ENCODE measurements around the gene MARVELD1.
"Not testable (repeated sequence)": the region's sequence is repeated elsewhere in the genome, so short reads cannot be mapped to it uniquely, and the experiment has no call there.

Gene MARVELD1

DNA sequence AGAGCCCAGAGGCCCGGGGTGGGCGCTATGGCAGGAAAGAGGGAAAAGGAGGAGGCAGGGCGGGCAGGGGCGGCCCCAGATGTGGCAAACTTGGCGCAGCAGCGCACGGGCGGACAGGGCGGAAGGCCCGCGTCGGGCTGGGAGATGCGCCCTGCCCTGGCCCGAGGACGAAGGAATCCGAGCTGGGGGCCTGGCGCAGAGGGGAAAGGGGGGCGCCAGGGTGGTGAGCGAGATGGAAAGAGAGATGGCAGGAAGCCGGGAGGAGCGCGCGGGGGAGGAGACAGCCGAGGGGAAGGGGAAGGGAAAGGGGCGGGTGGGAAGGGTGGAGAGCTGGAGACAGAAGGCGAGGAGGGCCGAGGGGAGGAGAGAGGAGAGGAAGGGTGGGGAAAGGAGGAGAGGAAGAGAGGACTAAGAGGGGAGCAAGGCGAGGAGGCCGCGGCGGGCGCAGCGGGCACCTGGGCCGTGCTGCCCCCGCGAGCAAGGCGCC lies at the start of gene MARVELD1:
Gene MARVELD1 (plus strand): TSS at position 392 of the 487 bp plus-strand sequence. CDS start 147 bp downstream, outside the sequence.
- DNase-seq (ENCODE audit: low read depth) = no peak

GRCh38 chr10:97664282-97664850 lies 49.2 kb upstream of the MARVELD1 start:
- DNase-seq (ENCODE audit: low read depth) = no peak

GRCh38 chr10:97666992-97667391 lies 46.5 kb upstream of the MARVELD1 start:
- DNase-seq (ENCODE audit: low read depth) = no peak

DNA sequence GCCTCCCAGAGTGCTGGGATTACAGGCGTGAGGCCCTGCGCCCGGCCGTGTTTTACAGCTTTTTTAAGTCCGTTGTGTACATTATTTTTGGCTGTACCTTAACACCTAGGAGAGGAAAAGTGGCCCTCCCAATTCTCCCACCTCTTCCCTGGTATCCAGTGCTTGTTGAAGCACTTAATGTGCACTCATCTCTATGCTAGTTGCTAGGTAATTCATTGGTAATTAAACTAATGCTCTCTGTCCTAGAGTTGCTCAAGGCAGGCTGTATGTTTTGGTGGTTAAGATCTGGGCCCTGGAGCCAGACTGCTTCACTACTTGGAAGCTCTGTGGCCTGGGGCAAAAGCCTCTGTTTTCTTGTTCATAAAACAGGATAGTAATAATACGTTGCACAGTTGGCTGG lies 46.1 kb upstream of the MARVELD1 start:
- DNase-seq (ENCODE audit: low read depth) = no peak

DNA sequence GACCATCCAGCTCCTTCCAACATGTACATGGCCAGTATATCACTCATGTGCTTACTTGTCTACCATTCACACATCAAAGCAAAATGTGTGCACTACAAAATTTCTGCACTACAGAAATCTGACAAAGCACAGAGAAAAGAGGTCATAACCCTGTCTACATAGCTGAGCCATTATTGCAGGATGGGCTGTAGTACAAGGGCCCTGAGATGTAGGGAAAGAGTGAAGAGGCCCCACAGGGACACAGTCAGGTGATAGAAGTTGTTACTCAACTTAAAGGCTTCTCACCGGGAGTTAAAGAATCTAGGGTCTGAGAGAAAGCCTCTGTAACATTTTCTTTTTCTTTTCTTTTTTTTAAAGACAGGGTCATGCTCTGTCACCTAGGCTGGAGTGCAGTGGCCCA lies 44.0 kb upstream of the MARVELD1 start:
- no peak for DNase-seq (ENCODE audit: low read depth)

DNA sequence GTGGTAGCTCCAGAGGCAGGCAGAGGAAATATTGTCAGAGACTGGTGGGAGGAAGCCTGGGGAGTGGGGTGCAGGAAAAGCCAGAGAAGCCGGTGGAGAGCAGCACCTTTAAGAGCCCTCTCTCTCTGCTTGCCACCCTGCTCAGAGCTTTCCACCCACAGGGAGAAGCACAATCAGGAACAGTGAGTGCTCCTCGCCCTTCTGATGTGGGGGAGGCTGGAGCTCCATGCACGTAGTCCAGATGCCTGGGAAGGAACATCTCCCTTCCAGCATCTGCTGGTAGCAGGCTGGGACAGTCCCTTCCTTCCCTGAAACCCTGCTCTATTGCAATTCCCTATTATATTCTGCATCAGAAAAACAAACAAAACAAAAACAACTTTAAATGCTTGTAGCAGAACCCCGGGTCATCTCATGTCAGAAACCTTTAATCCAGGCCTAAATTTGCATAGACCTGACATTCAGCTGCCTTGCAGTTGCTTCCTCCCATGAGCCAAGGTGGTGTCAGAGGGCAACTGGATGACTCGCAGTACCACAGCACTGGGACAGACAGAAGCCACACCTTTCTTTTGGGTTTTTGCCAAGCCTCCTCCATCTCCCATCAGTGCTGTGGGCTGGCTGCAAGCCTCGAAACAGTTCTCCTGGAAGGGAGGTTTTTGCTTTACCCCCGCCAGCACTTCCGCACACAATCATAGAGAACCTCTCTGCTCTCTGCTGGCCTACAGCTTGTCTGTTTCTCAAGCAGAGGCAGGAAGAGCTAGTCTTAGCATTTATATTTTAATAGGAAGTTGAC lies 39.6 kb upstream of the MARVELD1 start:
- no peak for DNase-seq (ENCODE audit: low read depth)

GRCh38 chr10:97675222-97675621 lies 38.3 kb upstream of the MARVELD1 start:
- no peak for DNase-seq (ENCODE audit: low read depth)

- no peak for DNase-seq (ENCODE audit: low read depth)
These were observed 36.6 kb upstream of the MARVELD1 start for GRCh38 chr10:97676770-97677581.

- no peak for DNase-seq (ENCODE audit: low read depth)
These were observed 33.9 kb upstream of the MARVELD1 start for GRCh38 chr10:97679594-97679993.

GRCh38 chr10:97682042-97682441 lies 31.5 kb upstream of the MARVELD1 start:
- no peak for DNase-seq (ENCODE audit: low read depth)

GRCh38 chr10:97683556-97684367 lies 29.8 kb upstream of the MARVELD1 start:
- no peak for DNase-seq (ENCODE audit: low read depth)

DNA sequence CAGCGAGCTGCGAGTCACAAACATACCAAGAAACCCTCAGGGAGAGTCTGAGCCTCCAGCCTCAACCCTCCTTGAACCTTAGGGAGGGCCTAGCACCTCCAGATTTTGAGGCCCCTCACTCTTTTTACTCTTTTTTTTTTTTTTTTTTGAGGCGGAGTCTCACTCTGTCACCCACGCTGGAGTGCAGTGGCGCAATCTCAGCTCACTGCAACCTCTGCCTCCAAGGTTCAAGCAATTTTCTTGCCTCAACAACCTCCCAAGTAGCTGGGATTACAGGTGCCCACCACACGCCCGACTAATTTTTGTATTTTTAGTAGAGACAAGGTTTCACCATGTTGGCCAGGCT lies 29.2 kb upstream of the MARVELD1 start:
- DNase-seq (ENCODE audit: low read depth) = not testable (repeated sequence)

DNA sequence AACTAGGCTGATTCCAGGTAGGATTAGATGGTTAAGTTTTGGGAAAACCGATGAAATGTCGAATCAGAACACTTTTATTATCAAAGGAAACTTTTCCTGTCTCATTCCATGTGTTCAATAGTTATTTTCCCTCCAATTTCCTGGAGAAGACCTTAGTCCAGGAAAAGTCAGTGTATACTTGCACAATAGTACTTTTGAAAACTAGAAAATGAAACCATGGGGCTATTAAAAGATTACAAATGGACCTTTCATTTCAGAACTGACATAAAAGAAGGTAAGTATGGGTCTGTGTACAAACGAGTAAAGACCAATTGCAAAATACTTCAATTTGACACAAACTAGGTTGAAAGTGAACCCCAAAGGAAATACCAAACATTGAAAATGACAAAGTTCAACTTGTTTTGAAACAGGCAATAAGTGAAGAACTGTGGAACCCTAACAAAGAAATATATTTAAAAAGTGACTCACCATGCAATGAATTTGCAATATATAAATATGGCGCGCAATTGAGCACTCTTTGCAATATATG lies 28.6 kb upstream of the MARVELD1 start:
- DNase-seq (ENCODE audit: low read depth) = no peak

DNA sequence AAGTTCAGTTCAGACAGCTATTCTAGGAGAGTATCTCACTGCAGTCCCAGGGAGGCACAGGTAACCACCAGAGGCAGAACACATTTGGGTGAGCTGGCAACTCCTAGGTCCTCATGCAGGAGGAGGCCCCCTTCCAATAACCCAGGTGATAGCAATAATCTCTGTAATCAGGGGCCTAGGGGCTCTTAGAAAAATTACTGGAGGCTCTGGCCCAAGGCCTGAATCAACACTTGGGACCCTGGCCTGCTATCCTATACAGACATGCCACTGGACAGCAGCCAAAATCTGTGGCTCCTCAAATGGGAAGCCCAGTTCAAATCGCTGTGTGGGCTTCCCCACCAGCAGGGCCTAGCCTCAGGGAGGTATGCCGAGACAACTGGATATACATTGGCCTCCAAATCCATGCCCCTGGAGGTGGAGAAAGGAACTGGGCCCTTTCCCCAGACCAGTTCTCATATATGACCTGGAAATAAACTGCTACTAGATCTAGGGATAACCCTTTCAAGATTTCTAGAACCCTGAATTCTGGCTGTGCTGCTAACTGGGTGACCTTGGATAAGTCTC lies 28.1 kb upstream of the MARVELD1 start:
- DNase-seq (ENCODE audit: low read depth) = no peak

DNA sequence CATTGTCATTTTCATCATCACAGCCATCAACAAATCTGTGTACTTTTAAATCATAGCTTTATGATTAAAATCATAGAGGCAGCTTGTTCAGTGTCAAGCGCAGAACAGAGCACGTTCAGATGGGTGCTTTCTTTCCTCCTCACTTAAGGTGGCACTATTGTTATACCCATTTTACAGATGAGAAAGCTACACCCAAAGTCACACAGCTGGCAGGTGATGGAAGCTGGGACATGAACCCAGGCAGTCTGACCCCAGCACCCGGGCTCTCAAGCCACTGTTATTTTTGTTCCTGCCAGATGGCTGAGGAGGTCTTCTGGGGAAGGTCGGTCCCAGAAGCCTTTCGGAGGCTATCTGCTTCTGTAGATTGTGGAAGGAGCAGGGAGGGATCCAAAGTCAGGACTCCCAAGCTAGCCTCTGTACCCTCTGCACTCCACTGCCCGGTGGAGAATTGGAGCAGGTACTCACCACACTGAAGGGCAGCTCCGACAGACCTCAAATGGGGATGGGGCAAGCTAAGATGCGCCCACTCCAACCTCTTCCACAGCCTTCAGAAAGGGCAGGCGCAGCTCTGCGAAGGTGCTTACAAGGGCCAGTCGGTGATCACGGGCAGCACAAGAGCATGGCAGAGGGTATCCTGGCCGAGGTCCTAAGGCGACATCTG lies 27.1 kb upstream of the MARVELD1 start:
- no peak for DNase-seq (ENCODE audit: low read depth)

DNA sequence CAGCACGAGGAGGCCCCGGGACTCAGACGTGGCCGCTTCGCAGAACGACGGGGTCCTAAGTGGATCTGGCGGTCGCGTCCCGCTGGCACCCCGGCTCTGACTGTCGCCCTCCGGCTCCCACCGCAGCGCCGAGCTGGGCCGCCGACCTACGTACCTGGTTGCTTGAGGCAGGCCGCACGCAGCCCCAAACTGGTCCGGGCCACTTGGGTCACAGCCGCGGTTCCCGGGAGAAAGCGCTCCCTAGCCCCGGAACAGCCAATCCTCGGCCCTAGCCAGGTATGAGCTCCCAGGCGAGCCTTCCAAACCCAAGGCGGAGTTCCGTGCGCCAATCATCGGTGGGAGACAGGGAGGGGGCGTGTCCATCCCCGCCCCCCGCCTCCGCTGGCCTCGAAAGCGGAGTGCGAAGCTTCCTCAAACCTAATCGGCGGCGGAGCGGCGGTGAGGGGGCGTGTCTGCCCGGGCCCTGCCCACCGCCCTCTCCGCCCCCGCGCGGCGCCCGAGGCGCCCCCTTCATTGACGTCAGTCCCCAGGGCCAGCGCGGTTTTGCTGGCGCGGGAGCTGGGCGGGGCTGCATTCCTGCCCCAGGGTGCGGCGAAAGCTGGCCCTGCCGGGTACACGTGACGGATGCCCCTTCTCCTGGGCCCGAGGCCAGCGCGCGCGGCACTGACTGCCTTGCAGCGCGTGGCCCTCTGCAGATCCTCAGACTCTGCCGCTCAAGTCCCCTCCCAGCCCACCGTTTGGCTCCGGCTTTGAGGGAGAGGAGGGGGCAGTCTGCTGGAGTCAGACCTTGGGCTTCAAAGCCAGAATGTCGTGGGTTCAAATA lies 26.4 kb upstream of the MARVELD1 start, which contains the start of gene AVPI1:
Gene AVPI1 (minus strand): TSS at position 280 of the 823 bp plus-strand sequence. CDS start 7,336 bp downstream, outside the sequence.
- peak; percentile 81 for DNase-seq (ENCODE audit: low read depth)

GRCh38 chr10:97687785-97688781 lies 25.4 kb upstream of the MARVELD1 start:
- no peak for DNase-seq (ENCODE audit: low read depth)

DNA sequence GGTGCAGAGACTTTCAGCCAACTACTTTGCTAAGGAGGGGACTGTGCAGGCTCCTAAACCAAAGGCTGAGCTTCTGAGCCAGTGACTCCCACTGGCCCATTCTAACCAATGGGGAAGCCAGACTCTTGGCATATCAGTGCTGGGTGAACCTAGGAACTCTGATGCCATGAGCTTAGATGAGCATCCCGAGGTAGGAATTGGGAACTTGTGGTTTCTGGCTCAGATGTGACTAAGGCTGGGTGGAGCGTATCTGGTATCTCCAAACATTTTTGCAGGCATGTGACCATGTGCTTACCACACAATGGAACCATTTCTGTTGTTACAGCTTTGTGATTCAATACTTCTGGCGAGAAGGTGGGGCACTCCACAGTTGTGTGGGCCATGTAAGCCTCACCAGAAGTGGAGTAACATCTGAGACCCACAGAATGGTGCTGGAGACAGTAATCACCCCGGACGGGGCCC lies 23.9 kb upstream of the MARVELD1 start:
- DNase-seq (ENCODE audit: low read depth) = peak; percentile 93

All from non-pigmented ciliary epithelial cell (primary cell).